Fibroblast of mammary gland (primary cell): Measurements from ENCODE around the gene KDF1.
"Not testable (repeated sequence)": the region's sequence is repeated elsewhere in the genome, so short reads cannot be mapped to it uniquely, and the experiment has no call there.

Source experiments
- DNase-seq: peaks from one replicate; pipeline ENCODE4 v3.0.0-alpha.2; 2010; ENCODE audit warnings: low read depth
- H3K4me3 ChIP-seq: 2 replicates; pipeline ENCODE4 v1.5.1; 2011; ENCODE audit warnings: low read depth, mild to moderate bottlenecking, low read length, moderate library complexity; ENCODE audit not compliant: control insufficient read depth
- TF ChIP-seq, protein P1 (sequence below): conservative IDR thresholded peaks from 2 replicates; pipeline ENCODE4 v1.5.1; 2011; ENCODE audit warnings: low read depth, low read length, inconsistent platforms; ENCODE audit not compliant: control insufficient read depth, insufficient read depth

The KDF1 gene

DNA sequence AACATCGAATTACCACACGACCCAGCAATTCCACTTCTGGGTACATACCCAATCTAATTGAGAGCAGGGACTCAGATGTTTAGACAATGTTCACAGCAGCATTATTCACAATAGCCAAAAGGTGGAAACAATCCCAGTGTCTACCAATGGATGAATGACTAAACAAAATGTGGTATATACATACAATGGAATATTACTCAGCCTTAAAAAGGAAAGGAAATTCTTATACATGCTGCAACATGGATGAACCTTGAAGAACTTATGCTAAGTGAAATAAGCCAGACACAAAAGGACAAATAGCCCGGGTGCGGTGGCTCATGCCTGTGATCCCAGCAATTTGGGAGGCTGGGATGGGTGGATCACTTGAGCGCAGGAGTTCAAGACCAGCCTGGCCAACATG, 6.9 kb downstream of the KDF1 start:
- no peak overlapping the region for H3K4me3 ChIP-seq
- DNase-seq = no peak
- TF ChIP-seq, protein P1, sequence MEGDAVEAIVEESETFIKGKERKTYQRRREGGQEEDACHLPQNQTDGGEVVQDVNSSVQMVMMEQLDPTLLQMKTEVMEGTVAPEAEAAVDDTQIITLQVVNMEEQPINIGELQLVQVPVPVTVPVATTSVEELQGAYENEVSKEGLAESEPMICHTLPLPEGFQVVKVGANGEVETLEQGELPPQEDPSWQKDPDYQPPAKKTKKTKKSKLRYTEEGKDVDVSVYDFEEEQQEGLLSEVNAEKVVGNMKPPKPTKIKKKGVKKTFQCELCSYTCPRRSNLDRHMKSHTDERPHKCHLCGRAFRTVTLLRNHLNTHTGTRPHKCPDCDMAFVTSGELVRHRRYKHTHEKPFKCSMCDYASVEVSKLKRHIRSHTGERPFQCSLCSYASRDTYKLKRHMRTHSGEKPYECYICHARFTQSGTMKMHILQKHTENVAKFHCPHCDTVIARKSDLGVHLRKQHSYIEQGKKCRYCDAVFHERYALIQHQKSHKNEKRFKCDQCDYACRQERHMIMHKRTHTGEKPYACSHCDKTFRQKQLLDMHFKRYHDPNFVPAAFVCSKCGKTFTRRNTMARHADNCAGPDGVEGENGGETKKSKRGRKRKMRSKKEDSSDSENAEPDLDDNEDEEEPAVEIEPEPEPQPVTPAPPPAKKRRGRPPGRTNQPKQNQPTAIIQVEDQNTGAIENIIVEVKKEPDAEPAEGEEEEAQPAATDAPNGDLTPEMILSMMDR = no peak

DNA sequence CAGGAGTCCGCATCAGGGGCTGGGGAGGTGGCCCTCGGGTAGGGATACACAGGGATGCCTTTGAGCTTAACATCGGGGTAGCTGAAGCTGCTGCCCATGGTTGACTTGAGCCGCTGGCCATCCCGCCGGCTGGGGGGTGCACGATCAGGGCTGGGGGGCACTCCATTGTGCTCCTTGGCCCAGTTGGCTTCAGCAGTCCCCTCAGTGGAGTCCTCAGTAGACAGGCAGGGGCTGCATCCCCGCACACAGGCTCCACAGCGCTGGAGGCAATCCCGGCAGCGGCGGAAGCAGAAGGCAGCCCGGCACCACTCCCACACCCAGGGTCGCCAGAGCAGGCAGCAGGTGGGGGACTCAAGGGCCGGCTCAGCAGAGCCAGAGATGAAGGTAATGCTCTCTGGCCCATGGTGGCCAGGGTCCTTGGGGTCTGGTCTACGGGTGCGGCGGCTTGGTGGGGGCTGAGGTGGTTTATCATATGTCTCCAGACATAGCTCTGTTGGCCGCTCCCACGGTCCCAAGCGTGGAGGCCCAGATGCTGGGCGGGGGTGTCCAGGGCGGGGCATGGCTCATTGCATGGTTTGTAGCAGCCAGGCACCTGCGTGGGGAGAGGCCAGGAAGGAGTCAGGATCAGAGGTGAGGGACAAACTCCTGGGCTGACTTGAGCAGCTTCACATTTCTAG, 8.3 kb downstream of the KDF1 start:
- DNase-seq = no peak
- TF ChIP-seq, protein P1 = no peak
- H3K4me3 ChIP-seq = no peak overlapping the region

DNA sequence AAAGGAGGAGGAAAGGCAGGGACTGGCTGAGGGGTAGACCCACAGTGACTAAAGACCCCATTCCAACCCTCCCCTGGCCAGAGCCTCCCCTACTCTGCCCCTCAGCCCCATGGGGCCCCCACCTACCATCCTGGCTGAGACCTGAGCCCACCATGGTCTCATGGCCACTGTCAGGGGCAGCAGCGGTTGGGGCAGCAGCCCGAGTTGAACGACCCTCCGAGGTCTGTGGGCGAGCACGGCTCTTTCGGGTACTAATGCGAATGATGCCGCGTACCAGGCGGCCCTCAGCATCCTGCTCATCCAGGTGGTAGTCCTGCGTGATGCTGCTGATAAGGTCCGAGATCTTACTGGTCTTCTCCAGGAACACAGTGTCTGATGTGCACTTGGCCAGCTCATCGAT, 9.1 kb downstream of the KDF1 start:
- TF ChIP-seq, protein P1 = no peak

DNA sequence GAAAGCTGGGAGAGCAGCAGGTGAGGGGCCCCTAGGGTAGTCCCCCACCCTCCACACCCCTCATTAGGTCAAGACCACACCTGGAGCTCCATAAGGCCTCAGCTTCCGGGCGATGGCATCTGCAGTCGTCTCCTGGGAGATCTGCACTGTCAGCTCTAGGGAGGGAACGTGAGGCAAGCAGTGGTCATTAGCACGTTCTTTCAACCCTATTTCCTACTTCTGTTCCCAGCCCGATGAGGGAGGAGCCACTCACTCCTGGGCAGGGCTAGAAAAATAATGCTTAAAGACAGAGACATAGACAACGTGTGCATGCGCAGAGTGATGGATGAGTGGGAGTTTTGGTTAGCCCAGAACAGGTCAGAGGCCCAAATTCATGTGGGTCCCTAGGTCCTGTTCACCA, 9.7 kb downstream of the KDF1 start:
- TF ChIP-seq, protein P1 = no peak
- no peak for DNase-seq
- no peak overlapping the region for H3K4me3 ChIP-seq

More for the DNA sequence above, 9.1 kb downstream of the KDF1 start:
- no peak overlapping the region for H3K4me3 ChIP-seq
- DNase-seq = no peak

DNA sequence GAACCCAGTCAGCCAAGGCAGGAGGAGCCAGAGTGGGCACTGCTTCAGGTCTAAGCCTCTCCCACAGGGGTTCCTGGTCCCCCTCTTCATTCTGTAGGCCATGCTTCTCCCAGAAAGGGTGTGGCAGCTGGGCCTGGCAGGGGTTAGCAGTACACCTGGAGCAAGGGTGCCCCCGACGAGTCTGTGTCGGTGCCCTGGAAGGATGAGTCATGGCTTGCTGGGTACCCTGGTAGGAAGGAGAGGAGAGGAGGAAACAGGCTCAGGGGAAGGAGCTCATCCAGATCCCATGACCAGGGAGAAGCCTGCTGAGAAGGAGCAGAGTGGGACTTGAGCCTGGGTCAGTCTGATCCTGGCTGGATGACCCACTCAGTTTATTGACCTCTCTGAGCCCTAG, 10.3 kb downstream of the KDF1 start:
- DNase-seq = no peak

DNA sequence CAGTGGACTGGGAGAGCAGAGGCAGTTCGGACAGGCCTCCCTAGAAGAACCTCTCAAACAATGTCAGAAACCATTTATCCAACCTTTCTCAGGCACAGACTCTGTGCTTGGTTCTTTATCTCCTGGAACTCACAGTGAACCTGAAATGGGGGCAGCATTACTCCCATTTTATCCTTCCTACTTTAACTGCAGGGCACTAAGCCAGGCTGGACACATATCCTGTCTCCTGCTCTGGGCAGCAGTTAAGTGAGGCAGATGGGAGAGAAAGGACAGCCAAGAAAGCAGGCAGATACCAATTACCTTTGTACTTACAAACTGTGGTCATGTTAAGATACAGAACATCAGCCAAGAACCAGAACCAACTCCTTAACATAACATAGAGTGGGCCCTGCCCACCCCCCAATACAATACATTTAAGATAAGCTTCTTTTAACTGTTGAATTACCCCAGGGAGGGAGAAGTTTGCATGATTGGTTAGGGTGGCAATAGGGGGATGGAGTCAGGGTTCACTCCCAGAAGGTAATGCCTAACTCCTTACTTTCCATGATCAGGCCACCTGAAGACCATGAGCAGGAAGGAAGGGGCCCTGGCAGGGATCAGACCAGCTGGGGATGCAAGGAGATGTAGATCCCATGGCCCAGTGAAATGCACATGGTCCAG, 10.9 kb downstream of the KDF1 start:
- TF ChIP-seq, protein P1 = no peak
- H3K4me3 ChIP-seq = no peak overlapping the region
- DNase-seq = peak; percentile 40

More for the DNA sequence above, 10.3 kb downstream of the KDF1 start:
- TF ChIP-seq, protein P1 = no peak
- no peak overlapping the region for H3K4me3 ChIP-seq

DNA sequence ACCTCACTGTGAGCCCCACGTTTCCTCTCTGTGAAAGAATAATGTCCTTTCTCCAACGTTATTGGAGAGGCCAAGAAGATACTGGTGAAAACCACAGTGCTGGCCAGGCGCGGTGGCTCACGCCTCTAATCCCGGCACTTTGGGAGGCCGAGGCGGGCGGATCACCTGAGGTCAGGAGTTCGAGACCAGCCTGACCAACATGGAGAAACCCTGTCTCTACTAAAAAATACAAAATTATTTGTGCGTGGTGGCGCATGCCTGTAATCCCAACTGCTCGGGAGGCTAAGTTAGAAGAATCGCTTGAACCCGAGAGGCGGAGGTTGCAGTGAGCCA, 11.6 kb downstream of the KDF1 start:
- not testable (repeated sequence) for H3K4me3 ChIP-seq, DNase-seq
